Caki2 (cell line): ENCODE data around the gene PIGT. TPM values are rescaled to one million over a fixed set of nuclear protein-coding genes. Genes with fewer than 3 reads are reported as not detected.
"Not testable (repeated sequence)": the region's sequence is repeated elsewhere in the genome, so short reads cannot be mapped to it uniquely, and the experiment has no call there.

Experiments
- DNase-seq: peaks from one replicate; pipeline ENCODE4 v3.0.0-alpha.2; 2015; ENCODE audit warnings: low read depth
- in situ Hi-C: cut with HindIII; loops from 2 replicates; pipeline ENCODE4 v1.10.0; 2016; ENCODE audit warnings: low sequenced_read_pairs, low pct_unique_long_range_greater_than_20kb, mixed read lengths
- total RNA-seq: library from RNA; depleted of rRNA; stranded (reverse); fragments of >200 nt; shearing (Covaris generic); gene quantifications from 2 replicates; pipeline ENCODE4 v1.2.3, GENCODE V29; 2014; ENCODE audit warnings: low replicate concordance

The PIGT gene
- total RNA-seq, 1 experiment from 2014 or later, result 89.4 TPM

DNA sequence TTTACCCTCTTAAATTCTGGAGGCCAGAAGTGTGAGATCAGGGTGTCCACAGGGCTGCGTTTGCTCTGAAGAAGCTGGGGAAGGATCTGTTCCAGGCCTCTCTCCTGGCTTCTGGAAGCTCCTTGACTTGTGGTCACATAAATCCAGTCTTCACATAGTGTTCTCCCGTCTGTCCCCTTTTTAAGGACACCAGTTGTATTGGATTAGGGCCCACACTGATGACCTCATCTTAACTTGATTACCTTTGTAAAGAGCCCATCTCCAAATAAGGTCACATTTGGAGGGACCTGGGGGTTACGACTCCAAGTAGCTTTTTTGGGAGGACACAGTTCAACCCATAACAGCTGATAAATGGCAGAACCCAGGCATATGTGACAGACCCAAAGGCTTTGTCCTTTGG is 33.6 kb downstream of the PIGT start:
- in situ Hi-C loops, result no loop called here
- DNase-seq, result no peak

DNA sequence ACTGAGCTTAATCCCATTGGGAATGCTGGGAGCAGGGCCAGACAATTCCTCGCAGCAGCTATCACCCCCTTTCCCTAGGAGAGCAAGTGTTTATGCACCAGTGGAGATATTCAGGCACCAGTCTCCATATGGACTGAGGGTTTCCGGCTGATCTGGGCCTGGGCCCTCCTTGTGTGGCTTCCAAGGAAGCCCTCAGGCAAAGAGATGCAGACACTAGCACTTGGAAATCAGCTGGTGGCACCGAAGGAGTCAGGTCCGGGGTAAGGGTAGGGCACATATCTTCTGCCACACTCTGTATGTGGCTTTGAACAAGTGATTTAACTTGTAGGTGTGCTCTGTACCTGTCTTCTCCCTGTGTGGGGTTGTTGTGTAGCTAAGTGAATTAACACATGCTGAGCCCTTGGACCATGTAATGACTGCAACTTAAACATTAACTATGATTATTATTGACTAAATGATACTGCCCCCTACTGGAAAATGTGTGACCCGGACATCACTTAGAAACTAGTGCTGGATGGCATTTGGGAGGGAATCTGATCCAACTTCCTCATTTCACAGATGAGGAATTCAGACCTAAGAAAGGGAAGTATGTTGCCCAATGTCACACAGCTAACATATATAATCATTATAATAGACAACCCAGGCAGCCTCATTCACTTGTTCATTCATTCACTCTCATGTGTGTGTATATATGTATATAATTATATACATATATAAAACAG is 34.3 kb downstream of the PIGT start:
- peak; percentile 52 for DNase-seq
- in situ Hi-C loops, result no loop called here

DNA sequence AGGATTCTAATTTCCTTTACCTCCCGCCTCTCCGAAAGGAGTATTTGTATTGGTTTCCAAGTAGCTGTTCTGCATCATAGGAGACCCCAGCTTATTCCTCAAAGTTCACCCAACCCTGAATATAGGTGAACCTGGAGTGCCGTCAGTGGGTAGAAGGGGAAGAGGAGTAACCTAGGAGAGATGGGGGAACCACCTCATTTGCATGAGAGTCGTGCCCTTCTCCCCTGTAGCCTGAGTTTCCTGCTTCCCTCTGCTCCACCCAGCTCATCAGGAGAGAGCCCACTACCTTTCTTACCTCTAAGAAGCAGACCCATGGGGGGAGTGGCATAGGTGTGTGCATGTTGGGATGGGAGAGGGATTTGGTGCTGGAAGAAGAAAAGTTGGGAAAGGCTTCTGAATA is 36.3 kb downstream of the PIGT start:
- DNase-seq, result no peak
- in situ Hi-C loops, result no loop called here

DNA sequence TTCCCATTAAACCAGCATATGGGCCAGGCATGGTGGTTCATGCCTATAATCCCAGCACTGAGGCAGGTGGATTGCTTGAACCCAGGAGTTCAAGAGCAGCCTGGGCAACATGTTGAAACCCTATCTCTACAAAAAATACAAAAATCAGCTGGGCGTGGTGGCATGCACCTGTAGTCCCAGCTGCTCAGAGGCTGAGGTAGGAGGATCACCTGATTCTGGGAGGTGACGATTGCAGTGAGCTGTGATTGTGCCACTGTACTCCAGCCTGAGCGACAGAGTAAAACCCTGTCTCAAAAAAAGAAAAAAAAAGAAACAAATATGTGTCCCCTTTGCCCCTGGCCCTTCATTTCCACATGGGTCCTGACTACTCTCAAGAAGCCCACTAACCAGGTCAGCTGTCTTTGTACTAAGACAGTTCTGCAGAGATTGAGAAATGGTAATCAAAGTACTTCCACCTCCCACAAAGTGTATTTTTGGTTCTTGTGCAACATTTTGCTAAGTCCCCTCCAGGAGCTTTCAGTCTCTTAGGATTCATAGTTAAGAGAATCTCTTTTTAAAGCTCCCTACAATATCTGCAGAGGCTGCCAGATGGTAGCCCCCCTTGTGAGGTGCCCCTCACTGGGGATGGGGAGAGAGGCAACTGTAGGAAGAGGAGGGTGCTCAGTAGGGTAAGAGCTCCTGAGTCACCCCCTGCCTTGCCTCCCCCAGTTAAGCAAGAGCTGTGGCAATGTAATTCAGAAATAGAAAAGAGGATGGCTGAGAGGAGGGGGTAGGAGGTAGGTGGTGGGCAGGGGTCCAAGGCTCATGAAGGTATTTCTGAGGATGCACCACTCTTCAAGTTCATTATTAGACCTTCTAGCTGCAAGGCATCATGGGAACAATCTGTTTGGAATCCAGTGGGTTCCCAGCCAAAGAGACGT is 37.1 kb downstream of the PIGT start:
- in situ Hi-C loops, result no loop called here
- no peak for DNase-seq

DNA sequence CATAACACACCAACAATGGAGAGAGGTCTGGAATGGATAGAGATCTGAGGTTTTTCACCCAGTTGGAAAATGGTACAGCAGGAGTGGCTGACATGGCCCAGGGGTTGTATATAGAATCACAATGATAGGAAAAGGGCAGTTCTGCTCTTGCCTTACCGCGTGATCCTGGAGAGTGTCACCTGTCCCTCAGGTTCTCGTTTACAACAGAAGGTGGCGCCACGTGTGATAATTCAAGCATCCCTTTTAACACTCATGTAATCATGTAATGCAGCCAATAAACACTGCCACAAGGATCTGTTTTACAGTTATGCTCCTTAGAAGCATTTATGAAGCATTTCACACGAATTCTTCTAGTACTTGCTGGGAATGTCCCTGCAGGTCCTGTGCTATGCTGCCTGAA is 40.7 kb downstream of the PIGT start:
- no peak for DNase-seq
- in situ Hi-C loops, result no loop called here

DNA sequence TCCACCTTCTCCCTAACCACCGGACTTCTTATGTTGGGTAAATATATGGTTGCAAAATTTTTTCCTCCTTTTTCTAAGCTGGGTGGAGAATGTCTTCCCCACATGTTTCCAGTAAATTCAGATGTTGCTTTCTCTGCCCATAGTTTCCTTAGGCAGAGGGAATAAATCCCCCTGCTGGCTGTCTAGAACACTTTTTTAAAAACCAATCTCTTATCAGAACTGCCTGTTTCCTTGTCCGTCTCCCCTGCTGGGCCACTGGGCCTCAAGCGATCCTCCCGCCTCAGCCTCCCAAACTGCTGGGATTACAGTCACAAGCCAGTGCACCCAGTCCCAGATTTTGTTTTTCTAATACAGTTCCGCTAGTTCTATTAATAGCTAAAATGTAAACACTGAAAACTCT is 43.7 kb downstream of the PIGT start:
- no peak for DNase-seq
- in situ Hi-C loops, result no loop called here

DNA sequence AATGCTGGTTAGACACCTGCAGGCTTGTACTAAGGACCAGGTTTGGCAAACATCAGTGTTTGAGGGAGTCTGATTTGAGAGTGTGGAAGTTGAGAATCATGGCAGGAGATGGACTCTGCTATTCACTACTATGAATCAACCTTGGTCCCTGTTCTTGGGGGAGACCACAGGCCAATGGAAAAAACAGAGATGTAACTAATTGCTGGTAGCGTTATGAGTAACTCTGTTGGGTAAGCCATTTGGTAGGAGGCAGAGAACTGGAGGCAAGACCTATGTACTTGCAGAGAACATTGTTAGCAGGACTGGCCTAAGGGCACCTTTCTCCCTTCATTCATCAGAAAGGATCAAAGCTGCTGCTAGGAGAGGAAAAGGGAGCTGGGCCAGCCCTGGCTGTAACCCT is 45.3 kb downstream of the PIGT start:
- DNase-seq, result no peak
- in situ Hi-C loops, result no loop called here

DNA sequence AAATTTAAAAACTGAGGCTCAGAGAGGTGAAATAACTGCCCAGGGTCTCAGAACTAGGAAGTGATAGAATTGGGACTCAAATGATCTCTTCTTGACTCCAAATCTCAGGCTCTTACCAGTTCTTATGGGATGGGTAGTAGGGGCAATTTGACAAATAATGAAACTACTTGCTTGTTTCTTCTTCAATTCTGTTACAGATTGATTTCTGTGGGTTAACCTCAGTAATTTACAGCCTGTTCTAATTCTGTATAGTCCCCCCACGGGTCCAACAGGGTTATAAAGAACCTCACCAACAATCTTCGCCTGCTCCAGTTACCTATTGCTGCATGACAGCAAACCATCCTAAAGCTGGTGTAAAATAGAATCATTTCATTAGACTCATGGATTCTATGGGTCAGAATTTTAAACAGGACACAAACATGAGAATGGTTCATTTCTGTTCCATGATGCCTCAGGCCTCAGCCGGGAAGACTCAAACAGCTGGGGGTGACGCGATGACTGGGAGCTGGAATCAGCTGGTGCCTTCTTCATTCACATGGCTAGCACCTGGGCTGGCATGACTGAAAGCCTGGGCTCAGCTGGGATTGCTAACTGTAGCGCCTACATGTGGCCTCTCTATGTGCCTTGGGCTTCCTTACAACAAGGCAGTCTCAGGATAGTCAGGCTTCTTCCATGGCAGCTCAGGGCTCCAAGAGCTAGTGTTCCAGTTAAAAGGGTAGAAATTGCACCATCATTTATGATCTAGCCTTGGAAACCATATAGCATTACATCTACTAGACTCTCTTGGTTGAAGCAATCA is 47.0 kb downstream of the PIGT start:
- in situ Hi-C loops, result no loop called here
- no peak for DNase-seq

DNA sequence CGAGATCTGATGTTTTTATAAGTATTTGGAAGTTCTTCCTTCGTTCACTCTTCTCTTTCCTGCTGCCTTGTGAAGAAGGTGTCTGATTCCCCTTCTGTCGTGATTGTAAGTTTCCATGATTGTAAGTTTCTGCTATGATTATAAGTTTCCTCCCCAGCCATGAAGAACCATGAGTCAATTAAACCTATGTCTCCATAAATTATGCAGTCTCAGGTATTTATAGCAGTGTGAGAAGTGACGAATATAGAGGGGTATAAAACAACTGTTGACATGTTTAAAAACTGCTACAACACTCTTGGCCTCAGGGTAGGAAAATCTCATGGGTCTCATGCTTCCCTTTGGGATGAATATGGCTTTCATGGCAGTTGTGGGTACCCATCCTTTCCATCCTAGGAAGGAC is 47.8 kb downstream of the PIGT start:
- in situ Hi-C loops, result no loop called here
- DNase-seq, result no peak

DNA sequence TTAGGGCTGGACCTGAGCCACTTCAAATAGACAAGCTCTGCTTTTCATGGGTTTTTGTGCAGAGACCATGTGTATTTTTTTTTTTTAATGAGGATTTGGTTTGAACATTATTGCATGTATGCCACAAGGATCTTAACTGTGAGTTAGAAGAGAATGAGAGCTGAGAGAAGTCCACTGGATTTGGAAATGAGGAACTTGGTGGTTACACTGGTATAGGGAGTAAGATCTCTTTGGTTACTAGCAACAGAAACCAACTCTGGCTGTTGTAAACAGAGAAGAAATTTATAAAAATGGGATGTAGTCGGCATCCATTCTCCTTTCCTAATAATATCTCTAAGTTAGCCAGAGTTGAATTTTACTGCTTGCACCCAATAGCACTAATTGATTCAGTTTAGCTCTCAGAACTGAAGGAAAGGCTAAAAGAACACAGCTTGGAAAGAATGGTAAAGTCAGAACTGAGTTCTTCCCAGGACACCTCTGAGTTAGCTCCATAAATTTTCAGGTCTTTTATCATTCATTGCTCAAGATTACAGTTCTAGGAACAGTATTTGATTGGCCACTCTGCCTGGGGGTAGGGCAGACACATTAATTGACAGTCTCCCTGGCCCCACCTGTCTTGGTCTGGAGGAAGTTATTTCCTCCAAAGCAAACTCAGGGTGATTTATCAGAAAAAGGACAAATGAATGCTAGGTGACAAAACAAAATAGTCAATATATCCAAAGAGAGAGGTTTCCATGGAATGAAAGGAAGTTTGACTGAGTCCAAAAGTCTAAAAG is 49.7 kb downstream of the PIGT start:
- DNase-seq, result no peak
- in situ Hi-C loops, result no loop called here

DNA sequence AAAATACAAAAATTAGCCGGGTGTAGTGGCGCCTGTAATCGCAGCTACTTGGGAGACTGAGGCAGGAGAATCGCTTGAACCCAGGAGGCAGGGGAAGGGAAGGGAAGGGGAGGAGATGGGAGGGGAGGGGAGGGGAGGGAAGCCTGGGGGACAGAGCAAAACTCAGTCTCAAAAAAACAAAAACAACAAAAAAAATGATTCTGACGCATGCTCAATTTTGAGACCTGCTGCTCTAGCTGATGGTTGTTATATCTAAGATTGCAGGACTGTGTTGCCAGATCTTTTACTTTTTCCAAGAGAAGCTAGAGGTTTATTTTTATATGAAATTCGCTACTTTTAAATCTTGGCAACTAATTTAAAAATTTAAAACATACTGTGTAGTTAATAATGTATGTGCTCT is 51.2 kb downstream of the PIGT start:
- no peak for DNase-seq
- in situ Hi-C loops, result no loop called here

DNA sequence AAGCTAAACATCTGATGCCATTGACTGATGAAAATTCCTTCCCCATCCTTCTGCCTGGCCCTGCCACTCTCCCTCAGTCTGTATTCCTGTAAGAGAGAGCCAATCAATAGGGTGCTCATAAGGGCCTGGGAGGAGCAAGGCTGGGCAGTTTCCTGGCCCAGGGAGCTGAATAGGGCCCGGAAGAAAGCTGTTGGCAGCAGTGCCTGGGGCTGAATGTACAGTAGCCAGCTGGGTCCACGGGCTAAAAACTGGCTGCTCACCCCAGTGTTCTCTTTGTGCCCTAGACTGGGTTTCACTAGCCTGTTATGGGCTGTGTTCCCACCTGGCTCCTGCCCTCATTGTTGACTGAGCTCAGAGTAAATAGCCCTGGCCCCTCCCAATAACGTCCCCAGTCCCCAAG is 51.9 kb downstream of the PIGT start:
- in situ Hi-C loops, result no loop called here
- DNase-seq, result no peak

DNA sequence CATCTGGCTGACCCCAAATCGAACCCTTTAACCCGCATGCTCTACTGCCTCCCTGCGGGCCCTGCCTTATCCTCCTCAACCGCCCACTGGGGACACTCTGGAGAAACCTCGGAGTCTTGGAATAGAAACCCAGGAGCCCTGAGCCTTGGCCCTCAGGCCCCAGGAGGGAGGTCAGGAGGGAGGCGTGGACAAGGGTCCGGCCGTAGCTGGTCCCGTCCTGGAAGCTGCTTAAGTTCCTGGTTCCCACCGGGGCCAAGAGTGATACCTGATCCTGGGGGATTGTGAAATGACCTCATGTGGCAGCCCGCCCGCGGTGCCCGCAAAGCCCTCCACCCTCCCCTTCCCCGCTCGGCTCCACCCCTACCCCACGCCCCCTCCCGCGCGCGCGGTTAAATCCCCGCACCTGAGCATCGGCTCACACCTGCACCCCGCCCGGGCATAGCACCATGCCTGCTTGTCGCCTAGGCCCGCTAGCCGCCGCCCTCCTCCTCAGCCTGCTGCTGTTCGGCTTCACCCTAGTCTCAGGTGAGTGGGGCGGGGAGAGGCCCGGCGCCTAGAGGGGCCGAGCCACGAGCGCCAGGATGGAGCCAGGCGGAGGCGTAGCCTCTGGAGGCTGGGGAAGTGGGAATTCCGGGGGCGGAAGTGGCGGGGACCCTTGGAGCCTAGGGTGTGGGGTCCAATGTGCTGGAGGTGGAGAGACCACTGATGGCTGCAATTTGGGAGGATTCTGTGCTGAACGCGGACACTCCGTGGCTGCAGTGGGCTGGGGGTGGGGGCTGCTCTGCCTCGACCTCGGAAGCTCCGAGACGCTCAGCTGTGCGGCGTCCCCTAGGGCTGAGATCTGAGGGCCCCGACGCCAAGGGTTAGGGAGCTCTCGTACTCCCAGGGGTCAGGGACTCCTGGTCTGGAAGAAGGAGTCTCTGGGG is 53.7 kb downstream of the PIGT start, which contains the start of gene WFDC2:
WFDC2 (plus strand) TSS at position 418 of the 926 bp plus-strand sequence; CDS start at position 447, 29 bp downstream.
- in situ Hi-C loops, result no loop called here
- DNase-seq, result no peak

DNA sequence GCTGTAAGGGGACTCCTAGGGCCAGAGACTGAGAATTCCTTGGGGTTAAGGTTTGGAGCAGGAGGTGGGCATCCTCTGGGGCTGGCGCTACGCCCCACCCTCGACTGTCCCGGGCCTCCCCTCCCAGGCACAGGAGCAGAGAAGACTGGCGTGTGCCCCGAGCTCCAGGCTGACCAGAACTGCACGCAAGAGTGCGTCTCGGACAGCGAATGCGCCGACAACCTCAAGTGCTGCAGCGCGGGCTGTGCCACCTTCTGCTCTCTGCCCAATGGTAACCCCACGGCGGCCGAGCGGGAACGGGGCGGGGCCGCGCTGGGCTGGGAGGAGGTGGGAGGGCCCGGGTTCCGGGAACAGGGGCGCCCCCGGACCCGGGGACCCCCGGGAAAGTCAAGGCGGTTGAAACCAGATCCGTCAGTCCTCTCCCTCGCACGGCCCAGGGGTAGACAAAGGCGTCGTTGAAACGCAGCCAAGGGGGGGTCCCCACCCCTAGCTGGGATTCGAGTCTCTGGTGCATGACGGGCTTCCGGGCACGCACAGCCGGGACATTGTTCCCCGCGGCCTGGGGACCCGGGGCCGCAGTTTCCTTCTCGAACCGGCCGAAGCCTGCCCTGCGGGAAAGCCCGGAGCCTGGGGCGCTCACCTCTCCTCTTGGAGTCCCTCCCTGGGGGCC is 54.5 kb downstream of the PIGT start:
- in situ Hi-C loops, result no loop called here
- DNase-seq, result peak; percentile 65

DNA sequence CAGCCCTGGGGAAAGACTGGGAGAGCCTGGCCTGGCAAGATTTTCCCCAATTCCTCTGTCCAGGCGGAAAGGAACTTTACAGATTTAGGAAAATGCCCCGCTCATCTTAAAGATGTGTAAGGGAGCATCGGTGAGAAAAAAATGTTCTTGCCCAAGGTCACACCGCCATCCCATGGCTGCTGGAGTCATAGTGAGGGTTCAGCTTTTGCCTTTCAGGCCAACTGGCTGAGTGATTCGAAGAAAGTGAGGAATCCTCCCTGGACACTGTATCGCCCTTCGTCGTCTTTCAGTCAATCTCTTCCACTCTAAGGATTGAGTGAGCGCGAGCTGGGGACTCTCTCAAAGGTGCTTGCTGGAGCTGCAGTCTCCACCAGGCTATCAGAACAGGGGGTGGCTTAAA is 55.0 kb downstream of the PIGT start:
- in situ Hi-C loops, result no loop called here
- no peak for DNase-seq

DNA sequence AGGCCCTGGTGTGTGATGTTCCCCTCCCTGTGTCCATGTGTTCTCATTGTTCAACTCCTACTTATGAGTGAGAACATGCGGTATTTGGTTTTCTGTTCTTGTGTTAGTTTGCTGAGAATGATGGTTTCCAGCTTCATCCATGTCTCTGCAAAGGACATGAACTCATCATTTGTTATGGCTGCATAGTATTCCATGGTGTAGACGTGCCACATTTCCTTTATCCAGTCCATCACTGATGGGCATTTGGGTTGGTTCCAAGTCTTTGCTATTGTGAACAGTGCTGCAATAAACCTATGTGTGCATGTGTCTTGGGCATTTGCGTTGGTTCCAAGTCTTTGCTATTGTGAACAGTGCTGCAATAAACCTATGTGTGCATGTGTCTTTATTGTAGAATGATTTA is 56.3 kb downstream of the PIGT start:
- DNase-seq, in situ Hi-C loops: not testable (repeated sequence)
